ENCODE results near the gene GIGYF2. TPM values are rescaled to one million over a fixed set of nuclear protein-coding genes. Genes with fewer than 3 reads are reported as not detected.

GIGYF2 gene
- total and polyA plus RNA-seq, 2 donors from 2014 or later, result 13.5 to 79.8 TPM

DNA sequence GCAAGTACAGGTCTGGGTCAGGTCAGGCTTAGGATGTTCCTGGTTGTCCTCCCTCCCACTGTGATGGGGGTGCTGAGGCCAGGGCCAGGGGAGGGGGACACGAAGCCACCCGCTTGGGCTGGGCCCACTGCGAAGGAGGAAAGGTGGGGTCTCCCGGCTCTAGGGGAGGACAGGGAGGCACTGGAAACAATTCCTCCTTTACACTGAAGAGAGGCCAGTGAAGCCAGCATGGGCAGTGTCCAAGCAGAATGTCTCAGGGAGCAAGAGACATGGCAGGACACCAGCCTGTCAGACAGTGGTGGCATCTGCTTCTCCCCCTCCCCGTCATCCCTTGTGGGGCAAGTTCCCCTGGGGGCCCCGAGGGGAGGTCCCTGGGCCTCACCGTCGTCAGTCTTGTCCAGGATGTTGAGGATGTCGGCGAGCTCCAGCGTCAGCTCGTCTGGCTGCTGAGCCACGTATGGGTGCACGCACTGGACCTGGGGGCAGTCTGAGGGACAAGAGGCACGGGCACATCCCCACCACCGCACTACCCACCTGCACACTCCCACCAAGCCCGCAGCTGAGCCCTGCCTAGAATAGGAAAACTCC is 183.7 kb downstream of the GIGYF2 start:
- Histone ChIP-seq H3K9me3 (ENCODE audit: control insufficient read depth in 2 of 3, insufficient read depth in 1 of 3, low read length in 3 of 3) (no peaks in the 10 kb centered on the region), H3K27ac (ENCODE audit: low read depth in 2 of 2, low read length in 2 of 2) (no peak overlapping the region), H3K9ac (ENCODE audit: low read length in 3 of 3) (no peak overlapping the region), H3K36me3 (ENCODE audit: control insufficient read depth in 2 of 3, insufficient read depth in 3 of 3, low read length in 3 of 3) (no peaks in the 10 kb centered on the region), H3K4me3 (ENCODE audit: low read length in 3 of 3) (no peak overlapping the region), H3K4me1 (ENCODE audit: control insufficient read depth in 2 of 3, insufficient read depth in 2 of 3, low read depth in 1 of 3, low read length in 3 of 3) (no peaks in the 10 kb centered on the region), H3K27me3 (ENCODE audit: control insufficient read depth, insufficient read depth, low read length) (no peaks in the 10 kb centered on the region)
- intact Hi-C loops (cut with DNase I), result no loop called here
- FAIRE-seq, result no peak
- no peak for DNase-seq
- TF ChIP-seq, protein P1, sequence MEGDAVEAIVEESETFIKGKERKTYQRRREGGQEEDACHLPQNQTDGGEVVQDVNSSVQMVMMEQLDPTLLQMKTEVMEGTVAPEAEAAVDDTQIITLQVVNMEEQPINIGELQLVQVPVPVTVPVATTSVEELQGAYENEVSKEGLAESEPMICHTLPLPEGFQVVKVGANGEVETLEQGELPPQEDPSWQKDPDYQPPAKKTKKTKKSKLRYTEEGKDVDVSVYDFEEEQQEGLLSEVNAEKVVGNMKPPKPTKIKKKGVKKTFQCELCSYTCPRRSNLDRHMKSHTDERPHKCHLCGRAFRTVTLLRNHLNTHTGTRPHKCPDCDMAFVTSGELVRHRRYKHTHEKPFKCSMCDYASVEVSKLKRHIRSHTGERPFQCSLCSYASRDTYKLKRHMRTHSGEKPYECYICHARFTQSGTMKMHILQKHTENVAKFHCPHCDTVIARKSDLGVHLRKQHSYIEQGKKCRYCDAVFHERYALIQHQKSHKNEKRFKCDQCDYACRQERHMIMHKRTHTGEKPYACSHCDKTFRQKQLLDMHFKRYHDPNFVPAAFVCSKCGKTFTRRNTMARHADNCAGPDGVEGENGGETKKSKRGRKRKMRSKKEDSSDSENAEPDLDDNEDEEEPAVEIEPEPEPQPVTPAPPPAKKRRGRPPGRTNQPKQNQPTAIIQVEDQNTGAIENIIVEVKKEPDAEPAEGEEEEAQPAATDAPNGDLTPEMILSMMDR (IDR thresholded peaks at IDR 0.05; ENCODE audit: borderline replicate concordance, extremely low read depth, insufficient read depth), result no peak

DNA sequence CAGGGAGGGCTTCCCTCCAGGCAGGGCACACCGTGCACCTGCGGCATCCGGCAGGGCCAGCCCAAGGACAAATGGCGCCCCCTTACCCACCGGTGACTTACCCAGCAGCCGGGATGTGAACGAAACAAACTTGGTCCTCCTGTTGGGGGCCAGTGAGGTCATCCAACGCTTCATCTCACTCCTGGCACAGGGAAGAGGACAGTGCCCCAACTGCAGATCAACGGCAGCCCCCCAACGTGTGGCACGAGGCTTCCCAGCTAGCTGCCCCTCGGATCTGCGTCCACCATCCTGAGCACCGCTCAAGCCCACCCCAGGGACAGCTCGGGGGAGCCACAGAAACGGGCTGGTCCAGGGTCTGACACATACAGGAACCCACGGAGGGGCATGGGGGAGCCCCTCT is 185.0 kb downstream of the GIGYF2 start:
- H3K27ac ChIP-seq (ENCODE audit: low read depth in 2 of 2, low read length in 2 of 2), result no peak overlapping the region
- no peaks in the 10 kb centered on the region for H3K4me1 ChIP-seq (ENCODE audit: control insufficient read depth in 2 of 3, insufficient read depth in 2 of 3, low read depth in 1 of 3, low read length in 3 of 3)
- TF ChIP-seq, protein P1 (IDR thresholded peaks at IDR 0.05; ENCODE audit: borderline replicate concordance, extremely low read depth, insufficient read depth), result no peak
- H3K9me3 ChIP-seq (ENCODE audit: control insufficient read depth in 2 of 3, insufficient read depth in 1 of 3, low read length in 3 of 3), result no peaks in the 10 kb centered on the region
- FAIRE-seq, result no peak
- no peak overlapping the region for H3K9ac ChIP-seq (ENCODE audit: low read length in 3 of 3)
- intact Hi-C loops (cut with DNase I), result no loop called here
- H3K27me3 ChIP-seq (ENCODE audit: control insufficient read depth, insufficient read depth, low read length), result no peaks in the 10 kb centered on the region
- H3K36me3 ChIP-seq (ENCODE audit: control insufficient read depth in 2 of 3, insufficient read depth in 3 of 3, low read length in 3 of 3), result peaks cover 0 to 3% (median 0%) of the 10 kb centered on the region in 3 donors
- DNase-seq, result no peak
- no peak overlapping the region for H3K4me3 ChIP-seq (ENCODE audit: low read length in 3 of 3)

DNA sequence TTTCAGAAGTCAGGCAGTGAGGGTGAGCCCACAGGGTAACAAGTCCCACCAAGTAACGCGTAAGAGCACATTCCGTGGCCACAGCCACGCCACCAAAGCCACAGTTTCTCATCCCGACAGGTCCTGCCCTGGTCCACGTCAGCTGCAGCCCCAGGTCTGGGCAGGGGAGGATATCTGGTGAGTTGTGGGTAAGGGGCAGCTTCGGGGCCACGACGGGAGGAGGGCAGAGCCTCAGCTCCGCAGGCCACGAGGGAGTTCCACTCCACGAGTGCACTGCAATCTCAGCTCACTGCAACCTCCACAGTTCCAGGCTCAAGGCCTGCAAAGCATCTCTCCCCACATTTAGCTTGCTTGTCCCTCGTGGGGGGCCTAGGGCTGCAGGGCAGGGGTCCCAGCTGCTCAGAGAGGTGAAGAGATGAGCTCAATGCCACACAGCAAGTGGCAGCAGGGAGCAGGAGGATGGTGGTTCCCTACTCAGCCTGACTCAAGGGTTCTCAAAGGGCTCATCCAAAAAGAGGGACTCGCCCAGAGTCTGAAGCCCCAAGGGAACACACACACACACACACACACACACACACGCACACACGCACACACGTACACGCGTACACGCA is 185.5 kb downstream of the GIGYF2 start:
- no peak for DNase-seq
- Histone ChIP-seq H3K4me3 (ENCODE audit: low read length in 3 of 3) (no peak overlapping the region), H3K27ac (ENCODE audit: low read depth in 2 of 2, low read length in 2 of 2) (no peak overlapping the region), H3K27me3 (ENCODE audit: control insufficient read depth, insufficient read depth, low read length) (no peaks in the 10 kb centered on the region), H3K9ac (ENCODE audit: low read length in 3 of 3) (no peak overlapping the region), H3K4me1 (ENCODE audit: control insufficient read depth in 2 of 3, insufficient read depth in 2 of 3, low read depth in 1 of 3, low read length in 3 of 3) (no peaks in the 10 kb centered on the region), H3K36me3 (ENCODE audit: control insufficient read depth in 2 of 3, insufficient read depth in 3 of 3, low read length in 3 of 3) (peaks cover 0 to 3% (median 0%) of the 10 kb centered on the region in 3 donors), H3K9me3 (ENCODE audit: control insufficient read depth in 2 of 3, insufficient read depth in 1 of 3, low read length in 3 of 3) (no peaks in the 10 kb centered on the region)
- TF ChIP-seq, protein P1 (IDR thresholded peaks at IDR 0.05; ENCODE audit: borderline replicate concordance, extremely low read depth, insufficient read depth), result no peak
- no peak for FAIRE-seq
- intact Hi-C loops (cut with DNase I), result no loop called here
